A549 (cell line): ENCODE data around the gene TMEM174.

Source experiments
- ESRRA ChIP-seq: fragments of 150-350 bp; IDR thresholded peaks from 2 replicates; pipeline ENCODE4 v1.6.1; 2014; ENCODE audit warnings: mild to moderate bottlenecking, low read length, borderline replicate concordance
- JUN ChIP-seq, 2 experiments: fragments of >200 bp; sonication (Bioruptor Twin); formaldehyde crosslinking; IDR thresholded peaks; 2 replicates in 1 of 2; 3 replicates in 1 of 2; pipeline ENCODE4 v1.6.1; 2016 to 2017
- JUNB ChIP-seq: fragments of >200 bp; sonication (Bioruptor Twin); formaldehyde crosslinking; IDR thresholded peaks from 2 replicates; pipeline ENCODE4 v1.6.1; 2016
- MAZ ChIP-seq: fragments of 150-350 bp; IDR thresholded peaks from 2 replicates; pipeline ENCODE4 v1.6.1; 2014; ENCODE audit warnings: antibody characterized with exemption, low read depth, low read length, borderline replicate concordance
- MYC ChIP-seq: IDR thresholded peaks from 2 replicates; pipeline ENCODE4 v1.6.1; 2012; ENCODE audit warnings: mild to moderate bottlenecking, inconsistent platforms, low read length, improper control_type of control experiment, borderline replicate concordance
- POLR2A ChIP-seq: IDR thresholded peaks from 2 replicates; pipeline ENCODE4 v1.6.1; 2012; ENCODE audit warnings: mild to moderate bottlenecking, low read length
- RAD21 ChIP-seq, 2 experiments: fragments of >200 bp in 1 of 2; sonication (Bioruptor Twin) in 1 of 2; formaldehyde crosslinking in 1 of 2; IDR thresholded peaks in 1 of 2; conservative IDR thresholded peaks in 1 of 2; 2 replicates in 1 of 2; 3 replicates in 1 of 2; pipeline ENCODE4 v1.6.1; 2012 to 2018; ENCODE audit warnings: inconsistent platforms in 1 of 2
- SMC3 ChIP-seq: fragments of >200 bp; sonication (Bioruptor Twin); formaldehyde crosslinking; IDR thresholded peaks from 3 replicates; pipeline ENCODE4 v1.6.1; 2018; ENCODE audit warnings: inconsistent platforms
- TF ChIP-seq, protein P1 (sequence below): fragments of >200 bp; sonication (Bioruptor Twin); formaldehyde crosslinking; IDR thresholded peaks from 3 replicates; pipeline ENCODE4 v1.5.1; 2016
- TF ChIP-seq, protein P2 (sequence below): fragments of 450-650 bp; IDR thresholded peaks from 2 replicates; pipeline ENCODE4 v1.6.1; 2014; ENCODE audit warnings: antibody characterized with exemption

DNA sequence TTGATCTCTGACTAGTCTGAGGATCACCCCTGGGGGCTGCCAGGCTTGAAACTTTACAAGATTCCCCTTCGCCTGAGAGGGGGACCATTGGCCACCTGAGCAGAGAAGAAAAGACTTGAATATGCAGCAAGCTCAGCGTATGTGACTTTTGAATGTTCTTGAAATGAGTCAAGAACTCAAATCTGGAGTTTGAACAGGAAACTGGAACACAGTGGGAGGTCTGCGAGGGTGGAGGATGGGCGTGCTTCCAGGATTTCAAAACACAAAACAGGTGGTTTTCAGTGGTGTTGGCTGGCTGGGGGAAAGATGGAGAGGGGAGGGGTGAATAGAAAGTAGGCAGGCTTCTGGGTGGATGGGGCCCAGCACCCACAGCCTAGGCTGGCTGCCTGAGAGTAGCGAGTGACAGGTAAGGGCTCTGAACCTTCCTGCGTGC lies 40.6 kb downstream of the TMEM174 start:
- TF ChIP-seq, protein P1, sequence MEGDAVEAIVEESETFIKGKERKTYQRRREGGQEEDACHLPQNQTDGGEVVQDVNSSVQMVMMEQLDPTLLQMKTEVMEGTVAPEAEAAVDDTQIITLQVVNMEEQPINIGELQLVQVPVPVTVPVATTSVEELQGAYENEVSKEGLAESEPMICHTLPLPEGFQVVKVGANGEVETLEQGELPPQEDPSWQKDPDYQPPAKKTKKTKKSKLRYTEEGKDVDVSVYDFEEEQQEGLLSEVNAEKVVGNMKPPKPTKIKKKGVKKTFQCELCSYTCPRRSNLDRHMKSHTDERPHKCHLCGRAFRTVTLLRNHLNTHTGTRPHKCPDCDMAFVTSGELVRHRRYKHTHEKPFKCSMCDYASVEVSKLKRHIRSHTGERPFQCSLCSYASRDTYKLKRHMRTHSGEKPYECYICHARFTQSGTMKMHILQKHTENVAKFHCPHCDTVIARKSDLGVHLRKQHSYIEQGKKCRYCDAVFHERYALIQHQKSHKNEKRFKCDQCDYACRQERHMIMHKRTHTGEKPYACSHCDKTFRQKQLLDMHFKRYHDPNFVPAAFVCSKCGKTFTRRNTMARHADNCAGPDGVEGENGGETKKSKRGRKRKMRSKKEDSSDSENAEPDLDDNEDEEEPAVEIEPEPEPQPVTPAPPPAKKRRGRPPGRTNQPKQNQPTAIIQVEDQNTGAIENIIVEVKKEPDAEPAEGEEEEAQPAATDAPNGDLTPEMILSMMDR, result no peak
- no peak for TF ChIP-seq SMC3
- no peak for TF ChIP-seq ESRRA
- no peak for TF ChIP-seq POLR2A
- TF ChIP-seq JUN (IDR thresholded peaks at IDR 0.05), result no peak
- TF ChIP-seq RAD21 (conservative IDR thresholded peaks at IDR 0.05 in 1 of 2, IDR thresholded peaks at IDR 0.05 in 1 of 2), result no peak
- TF ChIP-seq, protein P2, sequence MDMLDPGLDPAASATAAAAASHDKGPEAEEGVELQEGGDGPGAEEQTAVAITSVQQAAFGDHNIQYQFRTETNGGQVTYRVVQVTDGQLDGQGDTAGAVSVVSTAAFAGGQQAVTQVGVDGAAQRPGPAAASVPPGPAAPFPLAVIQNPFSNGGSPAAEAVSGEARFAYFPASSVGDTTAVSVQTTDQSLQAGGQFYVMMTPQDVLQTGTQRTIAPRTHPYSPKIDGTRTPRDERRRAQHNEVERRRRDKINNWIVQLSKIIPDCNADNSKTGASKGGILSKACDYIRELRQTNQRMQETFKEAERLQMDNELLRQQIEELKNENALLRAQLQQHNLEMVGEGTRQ, result no peak
- no peak for TF ChIP-seq JUNB
- no peak for TF ChIP-seq MYC
- TF ChIP-seq MAZ, result no peak
